Right atrium auricular region (tissue), 2 donors: ENCODE data around the gene SLC7A4. TPM values are rescaled to one million over a fixed set of nuclear protein-coding genes. Genes with fewer than 3 reads are reported as not detected.

Source experiments
- DNase-seq: peaks from one replicate; pipeline ENCODE4 v3.0.0-alpha.2; 2019; ENCODE audit warnings: low spot score
- H3K27ac ChIP-seq, 2 donors: fragments of 200-600 bp; sonication (generic); 1 replicate in 1 of 2; 2 replicates in 1 of 2; pipeline ENCODE4 v1.5.1; 2016 to 2019
- H3K27me3 ChIP-seq, 2 donors: fragments of 200-600 bp; sonication (generic); one replicate each; pipeline versions ENCODE4 v1.5.1 to v1.6.0; 2017 to 2019
- H3K36me3 ChIP-seq: fragments of 200-600 bp; sonication (generic); one replicate; pipeline ENCODE4 v1.5.1; 2016
- H3K4me1 ChIP-seq, 2 donors: fragments of 200-600 bp; sonication (generic); one replicate each; pipeline versions ENCODE4 v1.5.1 to v1.6.0; 2017 to 2019
- H3K4me3 ChIP-seq, 2 donors: fragments of 200-600 bp; sonication (generic); 1 replicate in 1 of 2; 2 replicates in 1 of 2; pipeline ENCODE4 v1.5.1; 2017 to 2019; ENCODE audit warnings: mild to moderate bottlenecking in 1 of 2, moderate library complexity in 1 of 2
- H3K9me3 ChIP-seq, 2 donors: fragments of 200-600 bp; sonication (generic); one replicate each; pipeline ENCODE4 v1.5.1; 2019
- CTCF ChIP-seq, 2 donors: fragments of 200-600 bp; sonication (generic); IDR thresholded peaks; one replicate each; pipeline ENCODE4 v1.5.1; 2019; ENCODE audit warnings: antibody characterized with exemption in 2 of 2
- total RNA-seq, 2 donors: library from RNA; depleted of rRNA; stranded (reverse); fragments of >200 nt; gene quantifications; one replicate each; pipeline ENCODE4 v1.1.0, GENCODE V29; 2016

SLC7A4 gene
- total RNA-seq, 2 donors from 2014 or later: 1.9 to 5.0 TPM

- DNase-seq: no peak
- TF ChIP-seq CTCF (IDR thresholded peaks at IDR 0.05): no peak
- Histone ChIP-seq H3K4me1 (peaks cover 0 to 34% of the 10 kb centered on the region in 2 donors), H3K9me3 (no peaks in the 10 kb centered on the region), H3K4me3 (peak overlapping the region; percentile 76 to 77), H3K36me3 (peaks cover 38% of the 10 kb centered on the region), H3K27ac (peak overlapping the region; percentile 97 to 99), H3K27me3 (no peaks in the 10 kb centered on the region)
Observed at GRCh38 chr22:21000987-21001600, 31.3 kb downstream of the SLC7A4 start.

GRCh38 chr22:21000207-21000986 is 32.0 kb downstream of the SLC7A4 start:
- Histone ChIP-seq H3K27me3 (no peaks in the 10 kb centered on the region), H3K36me3 (peaks cover 45% of the 10 kb centered on the region), H3K4me3 (peak overlapping the region; percentile 76 to 77), H3K4me1 (peaks cover 0 to 34% of the 10 kb centered on the region in 2 donors), H3K27ac (peak overlapping the region; percentile 97 to 99), H3K9me3 (no peaks in the 10 kb centered on the region)
- TF ChIP-seq CTCF (IDR thresholded peaks at IDR 0.05): no peak
- no peak for DNase-seq

- no peak overlapping the region for H3K4me3 ChIP-seq
- no peaks in the 10 kb centered on the region for H3K9me3 ChIP-seq
- no peak for TF ChIP-seq CTCF (IDR thresholded peaks at IDR 0.05)
- no peaks in the 10 kb centered on the region for H3K27me3 ChIP-seq
- peaks cover 0 to 34% of the 10 kb centered on the region in 2 donors for H3K4me1 ChIP-seq
- H3K36me3 ChIP-seq: peaks cover 51% of the 10 kb centered on the region
- no peak for DNase-seq
- no peak overlapping the region for H3K27ac ChIP-seq
Observed at GRCh38 chr22:20999350-21000206, 32.8 kb downstream of the SLC7A4 start.

GRCh38 chr22:20998411-20999336 is 33.7 kb downstream of the SLC7A4 start:
- Histone ChIP-seq H3K36me3 (peaks cover 53% of the 10 kb centered on the region), H3K4me3 (no peak overlapping the region), H3K4me1 (peaks cover 0 to 30% of the 10 kb centered on the region in 2 donors), H3K9me3 (no peaks in the 10 kb centered on the region), H3K27me3 (no peaks in the 10 kb centered on the region), H3K27ac (no peak overlapping the region)
- no peak for TF ChIP-seq CTCF (IDR thresholded peaks at IDR 0.05)
- no peak for DNase-seq
